Measurements from ENCODE around the gene WWC1.

The WWC1 gene

GRCh38 chr5:168472329-168472728 is 180.9 kb downstream of the WWC1 start:
- CTCF ChIA-PET = no interaction called here
- no peak overlapping the region for H3K27ac Mint-ChIP-seq
- H3K27me3 Mint-ChIP-seq = no peaks in the 10 kb centered on the region
- no peak for DNase-seq
- H3K36me3 Mint-ChIP-seq = no peaks in the 10 kb centered on the region
- peaks cover 2% of the 10 kb centered on the region for H3K4me1 Mint-ChIP-seq
- no peak overlapping the region for H3K4me3 Mint-ChIP-seq
- H3K9me3 Mint-ChIP-seq = no peaks in the 10 kb centered on the region

GRCh38 chr5:168474319-168474718 is 182.9 kb downstream of the WWC1 start:
- Mint-ChIP-seq H3K4me3 (no peak overlapping the region), H3K9me3 (no peaks in the 10 kb centered on the region)
- CTCF ChIA-PET = no interaction called here

GRCh38 chr5:168477060-168477459 is 185.6 kb downstream of the WWC1 start:
- Mint-ChIP-seq H3K4me1 (peaks cover 8% of the 10 kb centered on the region), H3K9me3 (no peaks in the 10 kb centered on the region), H3K36me3 (no peaks in the 10 kb centered on the region), H3K27me3 (peaks cover 7% of the 10 kb centered on the region), H3K27ac (no peak overlapping the region), H3K4me3 (no peak overlapping the region)
- DNase-seq = no peak
- CTCF ChIA-PET = no interaction called here

More at GRCh38 chr5:168474319-168474718, 182.9 kb downstream of the WWC1 start:
- no peaks in the 10 kb centered on the region for H3K36me3 Mint-ChIP-seq
- H3K27ac Mint-ChIP-seq = no peak overlapping the region
- H3K4me1 Mint-ChIP-seq = peaks cover 2% of the 10 kb centered on the region
- peaks cover 4% of the 10 kb centered on the region for H3K27me3 Mint-ChIP-seq
- no peak for DNase-seq

- CTCF ChIA-PET = no interaction called here
- H3K4me1 Mint-ChIP-seq = peaks cover 8% of the 10 kb centered on the region
- H3K27ac Mint-ChIP-seq = no peak overlapping the region
- no peaks in the 10 kb centered on the region for H3K9me3 Mint-ChIP-seq
- no peak for DNase-seq
- H3K4me3 Mint-ChIP-seq = no peak overlapping the region
- peaks cover 10% of the 10 kb centered on the region for H3K27me3 Mint-ChIP-seq
- no peaks in the 10 kb centered on the region for H3K36me3 Mint-ChIP-seq
Observed at GRCh38 chr5:168479166-168479565, 187.7 kb downstream of the WWC1 start.

GRCh38 chr5:168480601-168481000 is 189.2 kb downstream of the WWC1 start:
- H3K4me3 Mint-ChIP-seq = no peak overlapping the region
- CTCF ChIA-PET = no interaction called here
- H3K9me3 Mint-ChIP-seq = no peaks in the 10 kb centered on the region

GRCh38 chr5:168481330-168481788 is 189.9 kb downstream of the WWC1 start:
- CTCF ChIA-PET = no interaction called here
- peaks cover 13% of the 10 kb centered on the region for H3K27me3 Mint-ChIP-seq
- peaks cover 2% of the 10 kb centered on the region for H3K36me3 Mint-ChIP-seq
- H3K4me3 Mint-ChIP-seq = no peak overlapping the region
- H3K4me1 Mint-ChIP-seq = peaks cover 22% of the 10 kb centered on the region
- H3K9me3 Mint-ChIP-seq = no peaks in the 10 kb centered on the region
- DNase-seq = peak; percentile 24
- no peak overlapping the region for H3K27ac Mint-ChIP-seq

More at GRCh38 chr5:168480601-168481000, 189.2 kb downstream of the WWC1 start:
- no peak overlapping the region for H3K27ac Mint-ChIP-seq
- DNase-seq = no peak
- no peaks in the 10 kb centered on the region for H3K36me3 Mint-ChIP-seq
- peaks cover 10% of the 10 kb centered on the region for H3K27me3 Mint-ChIP-seq
- peaks cover 15% of the 10 kb centered on the region for H3K4me1 Mint-ChIP-seq

GRCh38 chr5:168482361-168482760 is 190.9 kb downstream of the WWC1 start:
- H3K4me3 Mint-ChIP-seq = no peak overlapping the region
- peaks cover 26% of the 10 kb centered on the region for H3K4me1 Mint-ChIP-seq
- no peaks in the 10 kb centered on the region for H3K9me3 Mint-ChIP-seq
- H3K27me3 Mint-ChIP-seq = peaks cover 15% of the 10 kb centered on the region
- DNase-seq = no peak
- CTCF ChIA-PET = no interaction called here
- H3K27ac Mint-ChIP-seq = no peak overlapping the region
- peaks cover 3% of the 10 kb centered on the region for H3K36me3 Mint-ChIP-seq

GRCh38 chr5:168486136-168486879 is 194.9 kb downstream of the WWC1 start, which contains the start of gene RARS1:
RARS1 (plus strand) TSS chr5:168486471; CDS start chr5:168486499, 28 bp downstream.
- Mint-ChIP-seq H3K4me3 (peak within 1 kb of the TSS; percentile 99), H3K36me3 (peaks cover 20% of the 10 kb centered on the region), H3K27me3 (peaks cover 9% of the 10 kb centered on the region), H3K27ac (peak within 1 kb of the TSS; percentile 90), H3K9me3 (no peaks in the 10 kb centered on the region), H3K4me1 (peaks cover 38% of the 10 kb centered on the region)
- DNase-seq = peak; percentile 95
- CTCF ChIA-PET = interaction anchor here (0.8 kb wide), 1 partner anchor 106 kb away, joined by 3 read pairs; no protein-coding TSS in a partner anchor

- Mint-ChIP-seq H3K27ac (no peak overlapping the region), H3K36me3 (peaks cover 43% of the 10 kb centered on the region), H3K4me3 (no peak overlapping the region), H3K27me3 (peaks cover 5% of the 10 kb centered on the region), H3K4me1 (peaks cover 36% of the 10 kb centered on the region), H3K9me3 (no peaks in the 10 kb centered on the region)
- CTCF ChIA-PET = interaction anchor here (1.1 kb wide), 1 partner anchor 10 kb away, joined by 3 read pairs; no protein-coding TSS in a partner anchor
- DNase-seq = no peak
Observed at GRCh38 chr5:168489059-168489458, 197.6 kb downstream of the WWC1 start.

GRCh38 chr5:168494057-168494555 is 202.7 kb downstream of the WWC1 start:
- H3K36me3 Mint-ChIP-seq = peaks cover 57% of the 10 kb centered on the region
- no peak overlapping the region for H3K4me3 Mint-ChIP-seq
- no peak overlapping the region for H3K27ac Mint-ChIP-seq
- no peaks in the 10 kb centered on the region for H3K9me3 Mint-ChIP-seq
- CTCF ChIA-PET = no interaction called here
- H3K4me1 Mint-ChIP-seq = peaks cover 9% of the 10 kb centered on the region
- DNase-seq = no peak
- no peaks in the 10 kb centered on the region for H3K27me3 Mint-ChIP-seq

- H3K27me3 Mint-ChIP-seq = no peaks in the 10 kb centered on the region
- H3K4me3 Mint-ChIP-seq = no peak overlapping the region
- peaks cover 47% of the 10 kb centered on the region for H3K36me3 Mint-ChIP-seq
- CTCF ChIA-PET = no interaction called here
- no peak for DNase-seq
- H3K27ac Mint-ChIP-seq = no peak overlapping the region
- no peaks in the 10 kb centered on the region for H3K9me3 Mint-ChIP-seq
- no peaks in the 10 kb centered on the region for H3K4me1 Mint-ChIP-seq
Observed at GRCh38 chr5:168502563-168503237, 211.3 kb downstream of the WWC1 start.

GRCh38 chr5:168513861-168514428 is 222.5 kb downstream of the WWC1 start:
- H3K4me3 Mint-ChIP-seq = no peak overlapping the region
- CTCF ChIA-PET = no interaction called here
- no peaks in the 10 kb centered on the region for H3K27me3 Mint-ChIP-seq
- H3K27ac Mint-ChIP-seq = no peak overlapping the region
- no peak for DNase-seq
- peaks cover 79% of the 10 kb centered on the region for H3K36me3 Mint-ChIP-seq
- H3K4me1 Mint-ChIP-seq = no peaks in the 10 kb centered on the region
- H3K9me3 Mint-ChIP-seq = peaks cover 9% of the 10 kb centered on the region
